IMR-90 (cell line): ENCODE measurements around the gene GPR161. TPM values are rescaled to one million over a fixed set of nuclear protein-coding genes. Genes with fewer than 3 reads are reported as not detected.

Experiments used
- ATAC-seq: fragments of 200-7000 bp; cut with Tn5 transposase; 2 replicates; pipeline ENCODE4 v1.9.1; 2020; ENCODE audit warnings: low read depth, mild to moderate bottlenecking, moderate library complexity
- BruUV-seq: library from RNA; stranded (reverse); fragments of 400-500 nt; replicated peaks from 2 replicates; lab custom pipeline; 2021; lab: Mats Ljungman, UMichigan
- CTCF ChIA-PET: fragments of 300-600 bp; formaldehyde crosslinking; extraction: SDS; loops from one replicate; lab custom pipeline; 2021; ENCODE audit warnings: antibody characterized with exemption; lab: Yijun Ruan, JAX
- POLR2A ChIA-PET: fragments of 300-600 bp; sonication (Branson Sonifier 250); formaldehyde crosslinking; loops from one replicate; lab custom pipeline; 2022; ENCODE audit warnings: antibody characterized with exemption; ENCODE audit not compliant: unreplicated experiment; lab: Charles Lee
- DNase-seq: peaks from one replicate; pipeline ENCODE4 v3.0.0; 2013
- H2AFZ ChIP-seq: replicated peaks from 2 replicates; pipeline ENCODE3; 2013; ENCODE audit warnings: low read length, mild to moderate bottlenecking; ENCODE audit not compliant: poor library complexity
- H2AK5ac ChIP-seq: 2 replicates; pipeline ENCODE4 v1.6.1; 2013; ENCODE audit warnings: low read depth, low read length, inconsistent platforms
- H2AK9ac ChIP-seq: replicated peaks from 2 replicates; pipeline ENCODE3; 2013; ENCODE audit warnings: mild to moderate bottlenecking, low read depth, low read length, moderate library complexity; ENCODE audit not compliant: poor library complexity
- H2BK120ac ChIP-seq: 2 replicates; pipeline ENCODE4 v1.6.1; 2013; ENCODE audit warnings: low read depth, low read length, inconsistent platforms
- H2BK15ac ChIP-seq: 3 replicates; pipeline ENCODE4 v1.6.1; 2013; ENCODE audit warnings: low read depth, low read length, inconsistent platforms
- H2BK20ac ChIP-seq: 2 replicates; pipeline ENCODE4 v1.6.1; 2013; ENCODE audit warnings: low read depth, mild to moderate bottlenecking, inconsistent platforms, low read length, moderate library complexity
- H2BK5ac ChIP-seq: 2 replicates; pipeline ENCODE4 v1.6.1; 2013; ENCODE audit warnings: mild to moderate bottlenecking, low read depth, low read length, inconsistent platforms; ENCODE audit not compliant: poor library complexity, severe bottlenecking
- H3K14ac ChIP-seq: replicated peaks from 2 replicates; pipeline ENCODE4 v1.6.1; 2013; ENCODE audit warnings: low read depth, low read length, inconsistent platforms
- H3K18ac ChIP-seq: 2 replicates; pipeline ENCODE4 v1.6.1; 2013; ENCODE audit warnings: low read depth, low read length, control low read depth
- H3K23ac ChIP-seq: 2 replicates; pipeline ENCODE4 v1.6.1; 2013; ENCODE audit warnings: low read depth, low read length, inconsistent platforms
- H3K27ac ChIP-seq: 2 replicates; pipeline ENCODE4 v1.5.1; 2013; ENCODE audit warnings: mild to moderate bottlenecking, control low read depth, low read length; ENCODE audit not compliant: insufficient read depth
- H3K27me3 ChIP-seq: 2 replicates; pipeline ENCODE4 v1.6.1; 2013; ENCODE audit warnings: low read length; ENCODE audit not compliant: control insufficient read depth, insufficient read depth
- H3K36me3 ChIP-seq: 2 replicates; pipeline ENCODE4 v1.6.1; 2013; ENCODE audit warnings: low read length, mixed read lengths; ENCODE audit not compliant: control insufficient read depth, insufficient read depth
- H3K4ac ChIP-seq: 2 replicates; pipeline ENCODE4 v1.6.1; 2013; ENCODE audit warnings: low read depth, low read length, inconsistent platforms
- H3K4me1 ChIP-seq: 2 replicates; pipeline ENCODE4 v1.6.1; 2013; ENCODE audit warnings: low read length, mixed read lengths; ENCODE audit not compliant: control insufficient read depth, insufficient read depth
- H3K4me2 ChIP-seq: 2 replicates; pipeline ENCODE4 v1.6.1; 2013; ENCODE audit warnings: low read depth, mild to moderate bottlenecking, control low read depth, low read length, moderate library complexity
- H3K4me3 ChIP-seq: 2 replicates; pipeline ENCODE4 v1.5.1; 2013; ENCODE audit warnings: low read depth, mild to moderate bottlenecking, control low read depth, low read length, moderate library complexity; ENCODE audit not compliant: insufficient read depth
- H3K56ac ChIP-seq: 2 replicates; pipeline ENCODE4 v1.6.1; 2013; ENCODE audit warnings: low read length, inconsistent platforms; ENCODE audit not compliant: insufficient read depth; ENCODE audit errors: extremely low read depth
- H3K79me1 ChIP-seq, 2 experiments: 2 replicates each; pipeline ENCODE4 v1.6.1; 2013; ENCODE audit warnings: low read length in 2 of 2, inconsistent platforms in 1 of 2, low read depth in 1 of 2
- H3K9ac ChIP-seq: 2 replicates; pipeline ENCODE4 v1.6.1; 2013; ENCODE audit warnings: low read depth, low read length, control low read depth
- H3K9me1 ChIP-seq: 2 replicates; pipeline ENCODE4 v1.6.1; 2013; ENCODE audit warnings: low read length, inconsistent platforms; ENCODE audit not compliant: insufficient read depth
- H3K9me3 ChIP-seq: 2 replicates; pipeline ENCODE4 v1.6.1; 2013; ENCODE audit warnings: low read length; ENCODE audit not compliant: control insufficient read depth, insufficient read depth
- H4K20me1 ChIP-seq: 2 replicates; pipeline ENCODE4 v1.6.1; 2013; ENCODE audit warnings: low read length, inconsistent platforms; ENCODE audit not compliant: insufficient read depth
- H4K5ac ChIP-seq: 2 replicates; pipeline ENCODE4 v1.6.1; 2013; ENCODE audit warnings: mild to moderate bottlenecking, low read depth, low read length, control low read depth
- H4K8ac ChIP-seq, 2 experiments: 2 replicates each; pipeline ENCODE4 v1.6.1; 2013; ENCODE audit warnings: low read depth in 2 of 2, low read length in 2 of 2, control low read depth in 1 of 2, inconsistent platforms in 1 of 2
- H4K91ac ChIP-seq: 2 replicates; pipeline ENCODE4 v1.6.1; 2013; ENCODE audit warnings: low read depth, low read length, inconsistent platforms; ENCODE audit not compliant: insufficient read depth
- CEBPB ChIP-seq: IDR thresholded peaks from 2 replicates; pipeline ENCODE4 v1.6.1; 2012; ENCODE audit warnings: low read depth, low read length, improper control_type of control experiment
- CHD1 ChIP-seq: IDR thresholded peaks from 2 replicates; pipeline ENCODE4 v1.6.1; 2012; ENCODE audit warnings: low read depth, low read length, improper control_type of control experiment
- FOS ChIP-seq: fragments of 150-350 bp; IDR thresholded peaks from 2 replicates; pipeline ENCODE4 v1.6.1; 2016; ENCODE audit warnings: low read depth, low read length
- MAFK ChIP-seq: IDR thresholded peaks from 2 replicates; pipeline ENCODE4 v1.6.1; 2012; ENCODE audit warnings: low read depth, low read length, improper control_type of control experiment
- MAZ ChIP-seq: IDR thresholded peaks from 2 replicates; pipeline ENCODE4 v1.6.1; 2012; ENCODE audit warnings: low read depth, mild to moderate bottlenecking, low read length, improper control_type of control experiment, moderate library complexity, borderline replicate concordance
- MXI1 ChIP-seq: IDR thresholded peaks from 2 replicates; pipeline ENCODE4 v1.6.1; 2012; ENCODE audit warnings: low read depth, mild to moderate bottlenecking, low read length, moderate library complexity, borderline replicate concordance
- NFE2L2 ChIP-seq: fragments of 150-350 bp; IDR thresholded peaks from 2 replicates; pipeline ENCODE4 v1.6.1; 2016; ENCODE audit warnings: low read depth, mild to moderate bottlenecking, low read length
- RAD21 ChIP-seq: IDR thresholded peaks from 2 replicates; pipeline ENCODE4 v1.6.1; 2012; ENCODE audit warnings: low read length, improper control_type of control experiment
- RCOR1 ChIP-seq: IDR thresholded peaks from 2 replicates; pipeline ENCODE4 v1.6.1; 2012; ENCODE audit warnings: mild to moderate bottlenecking, low read length, improper control_type of control experiment; ENCODE audit not compliant: insufficient replicate concordance
- RFX5 ChIP-seq: IDR thresholded peaks from 2 replicates; pipeline ENCODE4 v1.8.0; 2012; ENCODE audit warnings: low read depth, mild to moderate bottlenecking, low read length, moderate library complexity
- SMC3 ChIP-seq: fragments of 150-350 bp; IDR thresholded peaks from 2 replicates; pipeline ENCODE4 v1.6.1; 2016; ENCODE audit warnings: low read depth, mild to moderate bottlenecking, antibody characterized with exemption, low read length, moderate library complexity
- WGBS, 2 experiments: methylation state at CpG; one replicate each; pipeline versions ENCODE4 v1.1.5 to v1.1.7; 2013; ENCODE audit warnings: missing lambda C conversion rate in 2 of 2; ENCODE audit not compliant: insufficient read length in 1 of 2; ENCODE audit errors: extremely low coverage in 2 of 2; 5-methylcytosine and 5-hydroxymethylcytosine counted together
- dilution Hi-C: fragments of 300-500 bp; cut with HindIII; formaldehyde crosslinking; loops from one replicate; pipeline ENCODE4 v1.14.3; 2018; ENCODE audit warnings: low sequenced_read_pairs; ENCODE audit not compliant: unreplicated experiment
- in situ Hi-C: fragments of 300-500 bp; cut with MboI; formaldehyde crosslinking; loops from 3 replicates; pipeline ENCODE4 v1.14.3; 2019; ENCODE audit warnings: low sequenced_read_pairs, inconsistent platforms, mixed read lengths
- intact Hi-C: fragments of 100-400 bp; cut with micrococcal nuclease; formaldehyde crosslinking; loops from 2 replicates; pipeline ENCODE4 v1.10.0; 2022
- polyA plus RNA-seq, 3 experiments: library from polyadenylated mRNA; depleted of rRNA; stranded (reverse); fragments of >200 nt; gene quantifications; 2 replicates each; pipeline ENCODE4 v1.2.3, GENCODE V29; 2012; ENCODE audit warnings: low replicate concordance in 1 of 3
- total RNA-seq: library from RNA; depleted of rRNA; stranded (reverse); fragments of >200 nt; gene quantifications from 2 replicates; pipeline ENCODE4 v1.2.3, GENCODE V29; 2012
- TF ChIP-seq, protein P1 (sequence below): fragments of 150-350 bp; IDR thresholded peaks from 2 replicates; pipeline ENCODE4 v1.6.1; 2017; ENCODE audit warnings: mild to moderate bottlenecking, antibody characterized with exemption, low read length, low read depth
- TF ChIP-seq, protein P2 (sequence below): fragments of 150-350 bp; IDR thresholded peaks from 2 replicates; pipeline ENCODE4 v1.6.1; 2016; ENCODE audit warnings: low read depth, mild to moderate bottlenecking, low read length, moderate library complexity, borderline replicate concordance
- TF ChIP-seq, protein P3 (sequence below): conservative IDR thresholded peaks from 2 replicates; pipeline ENCODE4 v1.5.1; 2012; ENCODE audit warnings: mild to moderate bottlenecking, low read depth, low read length, improper control_type of control experiment

Gene GPR161
- total and polyA plus RNA-seq, 2 of the 4 experiments (the other 2 are of a cell fraction) = 12.5 to 13.3 TPM

DNA sequence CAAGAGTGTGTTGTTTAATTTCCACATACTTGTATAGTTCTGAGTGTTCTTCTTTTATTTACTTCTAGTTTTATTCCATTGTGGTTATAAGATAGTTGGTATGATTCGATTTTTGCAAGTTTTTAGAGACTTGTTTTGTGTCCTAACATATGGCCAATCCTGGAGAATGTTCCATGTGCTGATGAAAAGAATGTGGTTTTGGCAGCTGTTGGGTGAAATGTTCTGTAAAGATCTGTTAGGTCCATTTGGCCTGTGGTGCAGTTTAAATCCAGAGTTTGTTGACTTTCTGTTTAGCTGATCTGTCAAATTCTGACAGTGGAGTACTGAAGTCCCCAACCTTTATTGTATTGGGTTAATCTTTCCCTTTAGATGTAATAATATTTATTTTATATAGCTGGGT, 22.5 kb upstream of the GPR161 start:
- CTCF ChIA-PET = interaction anchor here (0.5 kb wide), 1 partner anchor 443 kb away, joined by 4 read pairs; no protein-coding TSS in a partner anchor

More for the DNA sequence above, 22.5 kb upstream of the GPR161 start:
- Histone ChIP-seq H2BK5ac (no peak overlapping the region), H3K4me3 (no peak overlapping the region), H4K20me1 (no peaks in the 10 kb centered on the region), H3K9me3 (peaks cover 3% of the 10 kb centered on the region; the same call in 1 of the 2 replicates), H3K27me3 (no peaks in the 10 kb centered on the region; the same call in 1 of the 2 replicates), H3K56ac (no peak overlapping the region), H3K79me1 (no peaks in the 10 kb centered on the region), H3K27ac (no peak overlapping the region), H3K4ac (no peak overlapping the region), H2AK5ac (no peak overlapping the region), H4K8ac (no peak overlapping the region), H3K36me3 (no peaks in the 10 kb centered on the region), H3K23ac (no peak overlapping the region), H3K4me2 (no peak overlapping the region), H3K4me1 (no peaks in the 10 kb centered on the region), H2BK15ac (no peak overlapping the region), H4K91ac (no peak overlapping the region), H3K9me1 (no peaks in the 10 kb centered on the region), H3K18ac (no peak overlapping the region), H3K14ac (no peak overlapping the region), H2BK20ac (no peak overlapping the region), H2AFZ (no peak overlapping the region), H4K5ac (no peak overlapping the region), H2AK9ac (no peak overlapping the region), H3K9ac (no peak overlapping the region), H2BK120ac (no peak overlapping the region)
- no TSS peak for BruUV-seq
- DNase-seq (no peak), ATAC-seq (no peak)
- POLR2A ChIA-PET = no interaction called here
- no CpG with 5 or more reads among the region's 1 CpG for WGBS, 2 experiments
- TF ChIP-seq MAZ = no peak
- TF ChIP-seq RCOR1 = no peak
- TF ChIP-seq CHD1 = no peak
- TF ChIP-seq SMC3 = no peak
- TF ChIP-seq CEBPB = no peak
- TF ChIP-seq MAFK = no peak
- TF ChIP-seq MXI1 = no peak
- TF ChIP-seq, protein P1, sequence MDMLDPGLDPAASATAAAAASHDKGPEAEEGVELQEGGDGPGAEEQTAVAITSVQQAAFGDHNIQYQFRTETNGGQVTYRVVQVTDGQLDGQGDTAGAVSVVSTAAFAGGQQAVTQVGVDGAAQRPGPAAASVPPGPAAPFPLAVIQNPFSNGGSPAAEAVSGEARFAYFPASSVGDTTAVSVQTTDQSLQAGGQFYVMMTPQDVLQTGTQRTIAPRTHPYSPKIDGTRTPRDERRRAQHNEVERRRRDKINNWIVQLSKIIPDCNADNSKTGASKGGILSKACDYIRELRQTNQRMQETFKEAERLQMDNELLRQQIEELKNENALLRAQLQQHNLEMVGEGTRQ = no peak
- TF ChIP-seq NFE2L2 = no peak
- no peak for TF ChIP-seq RFX5
- TF ChIP-seq, protein P2, sequence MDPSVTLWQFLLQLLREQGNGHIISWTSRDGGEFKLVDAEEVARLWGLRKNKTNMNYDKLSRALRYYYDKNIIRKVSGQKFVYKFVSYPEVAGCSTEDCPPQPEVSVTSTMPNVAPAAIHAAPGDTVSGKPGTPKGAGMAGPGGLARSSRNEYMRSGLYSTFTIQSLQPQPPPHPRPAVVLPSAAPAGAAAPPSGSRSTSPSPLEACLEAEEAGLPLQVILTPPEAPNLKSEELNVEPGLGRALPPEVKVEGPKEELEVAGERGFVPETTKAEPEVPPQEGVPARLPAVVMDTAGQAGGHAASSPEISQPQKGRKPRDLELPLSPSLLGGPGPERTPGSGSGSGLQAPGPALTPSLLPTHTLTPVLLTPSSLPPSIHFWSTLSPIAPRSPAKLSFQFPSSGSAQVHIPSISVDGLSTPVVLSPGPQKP = no peak
- TF ChIP-seq FOS = no peak
- no peak for TF ChIP-seq RAD21
- TF ChIP-seq, protein P3, sequence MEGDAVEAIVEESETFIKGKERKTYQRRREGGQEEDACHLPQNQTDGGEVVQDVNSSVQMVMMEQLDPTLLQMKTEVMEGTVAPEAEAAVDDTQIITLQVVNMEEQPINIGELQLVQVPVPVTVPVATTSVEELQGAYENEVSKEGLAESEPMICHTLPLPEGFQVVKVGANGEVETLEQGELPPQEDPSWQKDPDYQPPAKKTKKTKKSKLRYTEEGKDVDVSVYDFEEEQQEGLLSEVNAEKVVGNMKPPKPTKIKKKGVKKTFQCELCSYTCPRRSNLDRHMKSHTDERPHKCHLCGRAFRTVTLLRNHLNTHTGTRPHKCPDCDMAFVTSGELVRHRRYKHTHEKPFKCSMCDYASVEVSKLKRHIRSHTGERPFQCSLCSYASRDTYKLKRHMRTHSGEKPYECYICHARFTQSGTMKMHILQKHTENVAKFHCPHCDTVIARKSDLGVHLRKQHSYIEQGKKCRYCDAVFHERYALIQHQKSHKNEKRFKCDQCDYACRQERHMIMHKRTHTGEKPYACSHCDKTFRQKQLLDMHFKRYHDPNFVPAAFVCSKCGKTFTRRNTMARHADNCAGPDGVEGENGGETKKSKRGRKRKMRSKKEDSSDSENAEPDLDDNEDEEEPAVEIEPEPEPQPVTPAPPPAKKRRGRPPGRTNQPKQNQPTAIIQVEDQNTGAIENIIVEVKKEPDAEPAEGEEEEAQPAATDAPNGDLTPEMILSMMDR = no peak
- dilution Hi-C loops = no loop called here
- intact Hi-C loops = no loop called here
- in situ Hi-C loops = no loop called here
